GM13976 (cell line): ENCODE results near the gene CCT3.

ENCODE experiments used
- DNase-seq: peaks from one replicate; pipeline ENCODE4 v3.0.0; 2012; ENCODE audit warnings: low spot score
- CTCF ChIP-seq: IDR thresholded peaks from 2 replicates; pipeline ENCODE4 v1.5.1; 2012; ENCODE audit warnings: borderline replicate concordance, mild to moderate bottlenecking; ENCODE audit not compliant: insufficient read depth; ENCODE audit errors: extremely low read depth, missing control alignments, control extremely low read depth
- in situ Hi-C: fragments of 300-500 bp; cut with MboI; formaldehyde crosslinking; loops from one replicate; pipeline ENCODE4 v1.12.0; 2022; ENCODE audit warnings: low sequenced_read_pairs, mixed read lengths, inconsistent platforms; ENCODE audit not compliant: unreplicated experiment

The CCT3 gene

GRCh38 chr1:156276532-156276931 lies 61.6 kb downstream of the CCT3 start:
- in situ Hi-C loops = no loop called here
- DNase-seq = no peak
- no peak for TF ChIP-seq CTCF

GRCh38 chr1:156270314-156270713 lies 67.8 kb downstream of the CCT3 start:
- no peak for TF ChIP-seq CTCF
- DNase-seq = no peak
- in situ Hi-C loops = no loop called here

GRCh38 chr1:156268336-156268735 lies 69.8 kb downstream of the CCT3 start:
- DNase-seq = no peak
- no peak for TF ChIP-seq CTCF
- in situ Hi-C loops = no loop called here

- no peak for TF ChIP-seq CTCF
- DNase-seq = no peak
- in situ Hi-C loops = no loop called here
Measured at GRCh38 chr1:156266051-156266450, 72.0 kb downstream of the CCT3 start.

- in situ Hi-C loops = no loop called here
- no peak for TF ChIP-seq CTCF
- DNase-seq = no peak
Measured at GRCh38 chr1:156263288-156263655, 74.8 kb downstream of the CCT3 start.

- TF ChIP-seq CTCF = no peak
- in situ Hi-C loops = no loop called here
- DNase-seq = no peak
Measured at GRCh38 chr1:156262461-156263287, 75.4 kb downstream of the CCT3 start.

- in situ Hi-C loops = no loop called here
- no peak for DNase-seq
Measured at GRCh38 chr1:156260896-156261295, 77.2 kb downstream of the CCT3 start.

More at GRCh38 chr1:156260896-156261295, 77.2 kb downstream of the CCT3 start:
- no peak for TF ChIP-seq CTCF
